NCI-H2081 treated with DMSO at 0.1 percent for 48 hours (cell line): Measurements from ENCODE around the gene TBCK.
"Not testable (repeated sequence)": the region's sequence is repeated elsewhere in the genome, so short reads cannot be mapped to it uniquely, and the experiment has no call there.

Experiments used
- DNase-seq: peaks from one replicate; lab custom pipeline; 2025; lab: John Stamatoyannopoulos, UW

TBCK gene

GRCh38 chr4:106321168-106321567 is 5.2 kb upstream of the TBCK start:
- DNase-seq: not testable (repeated sequence)

GRCh38 chr4:106320235-106320634 is 4.2 kb upstream of the TBCK start:
- no peak for DNase-seq

- no peak for DNase-seq
Observed at GRCh38 chr4:106318511-106318910, 2.5 kb upstream of the TBCK start.

GRCh38 chr4:106317815-106318214 is 1.8 kb upstream of the TBCK start:
- DNase-seq: no peak

GRCh38 chr4:106316773-106317409 is 882 bp upstream of the TBCK start:
- DNase-seq: no peak

GRCh38 chr4:106315476-106315967 is 487 bp downstream of the TBCK start:
- DNase-seq: no peak

GRCh38 chr4:106314960-106315359 is 1.0 kb downstream of the TBCK start:
- no peak for DNase-seq

GRCh38 chr4:106312997-106313522 is 2.9 kb downstream of the TBCK start:
- DNase-seq: no peak

GRCh38 chr4:106312377-106312776 is 3.6 kb downstream of the TBCK start:
- DNase-seq: no peak

- DNase-seq: no peak
Observed at GRCh38 chr4:106306561-106306960, 9.4 kb downstream of the TBCK start.

GRCh38 chr4:106305435-106306055 is 10.5 kb downstream of the TBCK start:
- no peak for DNase-seq

- DNase-seq: no peak
Observed at GRCh38 chr4:106304632-106305031, 11.4 kb downstream of the TBCK start.

GRCh38 chr4:106303548-106304281 is 12.3 kb downstream of the TBCK start:
- no peak for DNase-seq

- no peak for DNase-seq
Observed at GRCh38 chr4:106302062-106302438, 14.0 kb downstream of the TBCK start.

GRCh38 chr4:106301393-106302061 is 14.5 kb downstream of the TBCK start:
- no peak for DNase-seq

GRCh38 chr4:106299977-106300376 is 16.0 kb downstream of the TBCK start:
- DNase-seq: no peak

- no peak for DNase-seq
Observed at GRCh38 chr4:106297245-106298035, 18.6 kb downstream of the TBCK start.

GRCh38 chr4:106294062-106294461 is 21.9 kb downstream of the TBCK start:
- DNase-seq: no peak

GRCh38 chr4:106291678-106292077 is 24.3 kb downstream of the TBCK start:
- DNase-seq: no peak

GRCh38 chr4:106289737-106290136 is 26.3 kb downstream of the TBCK start:
- DNase-seq: no peak

GRCh38 chr4:106287353-106287969 is 28.5 kb downstream of the TBCK start:
- DNase-seq: no peak
